ENCODE results near the gene MAD2L2. TPM values are rescaled to one million over a fixed set of nuclear protein-coding genes. Genes with fewer than 3 reads are reported as not detected.

Gene MAD2L2
- total RNA-seq, 2 donors from 2014 or later: 26.9 to 27.3 TPM

- no peaks in the 10 kb centered on the region for H3K27me3 ChIP-seq (replicated peaks; ENCODE audit: insufficient read depth)
- no peaks in the 10 kb centered on the region for H3K36me3 ChIP-seq
- ATAC-seq (ENCODE audit: insufficient number of reproducible peaks, low FRiP score, low read depth) (no peak), DNase-seq (ENCODE audit: low spot score) (no peak)
- no peaks in the 10 kb centered on the region for H3K4me1 ChIP-seq (ENCODE audit: control insufficient read depth in 1 of 2, low read depth in 2 of 2)
- H3K4me3 ChIP-seq: no peak overlapping the region
- no peak overlapping the region for H3K27ac ChIP-seq
- TF ChIP-seq, protein P1, sequence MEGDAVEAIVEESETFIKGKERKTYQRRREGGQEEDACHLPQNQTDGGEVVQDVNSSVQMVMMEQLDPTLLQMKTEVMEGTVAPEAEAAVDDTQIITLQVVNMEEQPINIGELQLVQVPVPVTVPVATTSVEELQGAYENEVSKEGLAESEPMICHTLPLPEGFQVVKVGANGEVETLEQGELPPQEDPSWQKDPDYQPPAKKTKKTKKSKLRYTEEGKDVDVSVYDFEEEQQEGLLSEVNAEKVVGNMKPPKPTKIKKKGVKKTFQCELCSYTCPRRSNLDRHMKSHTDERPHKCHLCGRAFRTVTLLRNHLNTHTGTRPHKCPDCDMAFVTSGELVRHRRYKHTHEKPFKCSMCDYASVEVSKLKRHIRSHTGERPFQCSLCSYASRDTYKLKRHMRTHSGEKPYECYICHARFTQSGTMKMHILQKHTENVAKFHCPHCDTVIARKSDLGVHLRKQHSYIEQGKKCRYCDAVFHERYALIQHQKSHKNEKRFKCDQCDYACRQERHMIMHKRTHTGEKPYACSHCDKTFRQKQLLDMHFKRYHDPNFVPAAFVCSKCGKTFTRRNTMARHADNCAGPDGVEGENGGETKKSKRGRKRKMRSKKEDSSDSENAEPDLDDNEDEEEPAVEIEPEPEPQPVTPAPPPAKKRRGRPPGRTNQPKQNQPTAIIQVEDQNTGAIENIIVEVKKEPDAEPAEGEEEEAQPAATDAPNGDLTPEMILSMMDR (IDR thresholded peaks at IDR 0.05): no peak
- no peaks in the 10 kb centered on the region for H3K9me3 ChIP-seq
These were observed 52.2 kb downstream of the MAD2L2 start for GRCh38 chr1:11628767-11629166.

- Histone ChIP-seq H3K36me3 (no peaks in the 10 kb centered on the region), H3K9me3 (no peaks in the 10 kb centered on the region), H3K4me1 (ENCODE audit: control insufficient read depth in 1 of 2, low read depth in 2 of 2) (no peaks in the 10 kb centered on the region), H3K4me3 (no peak overlapping the region), H3K27me3 (replicated peaks; ENCODE audit: insufficient read depth) (no peaks in the 10 kb centered on the region), H3K27ac (no peak overlapping the region)
- TF ChIP-seq, protein P1 (IDR thresholded peaks at IDR 0.05): no peak
- no peak for DNase-seq (ENCODE audit: low spot score)
- no peak for ATAC-seq (ENCODE audit: insufficient number of reproducible peaks, low FRiP score, low read depth)
These were observed 54.4 kb downstream of the MAD2L2 start for GRCh38 chr1:11626551-11626950.

Other genes with a start within 250 kb of the MAD2L2 start
- gene DISP3, start 202.0 kb downstream of the MAD2L2 start, total RNA-seq: not detected
- 10 to 100 TPM in 1 of 2 donors, 1 to 10 TPM in 1; 3.8 to 12.9 TPM for gene FBXO2, start 26.7 kb downstream of the MAD2L2 start, total RNA-seq
- 10 to 100 TPM; 21.9 to 35.2 TPM for gene FBXO44, start 26.3 kb downstream of the MAD2L2 start, total RNA-seq
- gene FBXO6, start 16.9 kb downstream of the MAD2L2 start, total RNA-seq: 10 to 100 TPM in 1 of 2 donors, 1 to 10 TPM in 1; 9.4 to 11.5 TPM
- gene DRAXIN, start 10.6 kb upstream of the MAD2L2 start, total RNA-seq: under 1 TPM in 1 of 2 donors, not detected in 1; 0.35 TPM
- 10 to 100 TPM; 44.1 to 44.2 TPM for gene AGTRAP, start 55.0 kb upstream of the MAD2L2 start, total RNA-seq
- 1 to 10 TPM in 1 of 2 donors, not detected in 1; 4.2 TPM for gene C1orf167, start 81.0 kb upstream of the MAD2L2 start, total RNA-seq
- 10 to 100 TPM; 30.3 to 81.4 TPM for gene MTHFR, start 124.8 kb upstream of the MAD2L2 start, total RNA-seq
- 10 to 100 TPM; 27.5 to 31.5 TPM for gene CLCN6, start 125.0 kb upstream of the MAD2L2 start, total RNA-seq
- not detected for gene NPPA, start 166.6 kb upstream of the MAD2L2 start, total RNA-seq
- gene NPPB, start 177.8 kb upstream of the MAD2L2 start, total RNA-seq: not detected
- gene KIAA2013, start 245.3 kb upstream of the MAD2L2 start, total RNA-seq: 100 to 1,000 TPM in 1 of 2 donors, 10 to 100 TPM in 1; 86.1 to 110 TPM

Measured in thoracic aorta (tissue), 2 donors.